ENCODE results near the gene ANKRD24.
"Not testable (repeated sequence)": the region's sequence is repeated elsewhere in the genome, so short reads cannot be mapped to it uniquely, and the experiment has no call there.

The ANKRD24 gene

DNA sequence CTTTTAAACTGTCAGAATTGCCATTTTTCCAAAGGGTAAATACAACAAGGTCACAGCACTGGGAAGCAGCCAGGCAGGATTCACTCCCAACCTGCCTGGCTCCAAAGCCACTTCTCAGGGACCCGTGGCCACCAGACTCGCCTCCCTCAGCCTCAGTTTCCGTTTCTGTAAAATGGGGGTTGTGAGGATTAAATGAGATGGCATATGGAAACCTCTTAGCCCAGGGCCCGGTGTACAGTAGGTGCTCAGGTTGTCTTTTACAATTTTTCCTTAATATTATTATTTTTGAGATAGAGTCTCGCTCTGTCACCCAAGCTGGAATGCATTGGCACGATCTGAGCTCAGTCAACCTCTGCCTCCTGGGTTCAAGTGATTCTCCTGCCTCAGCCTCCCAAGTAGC, 74.5 kb downstream of the ANKRD24 start:
- H3K4me1 Mint-ChIP-seq (ENCODE audit: low read depth), result peaks cover 2% of the 10 kb centered on the region
- peaks cover 13% of the 10 kb centered on the region for H3K36me3 Mint-ChIP-seq
- no peaks in the 10 kb centered on the region for H3K27me3 Mint-ChIP-seq
- no peaks in the 10 kb centered on the region for H3K9me3 Mint-ChIP-seq (ENCODE audit: low read depth)
- H3K4me3 Mint-ChIP-seq, result no peak overlapping the region
- H3K27ac Mint-ChIP-seq, result no peak overlapping the region

DNA sequence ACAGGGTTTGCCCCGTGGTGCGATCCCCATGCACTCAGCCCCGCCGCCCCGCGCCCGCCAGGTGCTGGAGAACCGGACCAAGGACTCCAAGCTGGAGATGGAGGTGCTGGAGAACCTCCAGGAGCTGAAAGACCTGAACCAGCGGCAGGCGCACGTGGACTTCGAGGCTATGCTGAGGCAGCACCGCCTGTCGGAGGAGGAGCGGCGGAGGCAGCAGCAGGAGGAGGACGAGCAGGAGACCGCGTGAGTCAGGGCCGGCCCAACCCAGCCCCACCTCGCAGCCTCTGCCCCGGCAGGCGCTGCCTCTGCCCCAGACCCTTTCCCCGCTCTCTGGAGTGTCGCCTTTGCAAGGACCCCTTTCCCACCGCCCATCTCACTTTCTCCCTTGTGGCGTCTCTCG, 75.7 kb downstream of the ANKRD24 start:
- Mint-ChIP-seq H3K36me3 (peaks cover 13% of the 10 kb centered on the region), H3K9me3 (ENCODE audit: low read depth) (no peaks in the 10 kb centered on the region), H3K4me3 (no peak overlapping the region), H3K27me3 (no peaks in the 10 kb centered on the region), H3K4me1 (ENCODE audit: low read depth) (peaks cover 2% of the 10 kb centered on the region), H3K27ac (no peak overlapping the region)

DNA sequence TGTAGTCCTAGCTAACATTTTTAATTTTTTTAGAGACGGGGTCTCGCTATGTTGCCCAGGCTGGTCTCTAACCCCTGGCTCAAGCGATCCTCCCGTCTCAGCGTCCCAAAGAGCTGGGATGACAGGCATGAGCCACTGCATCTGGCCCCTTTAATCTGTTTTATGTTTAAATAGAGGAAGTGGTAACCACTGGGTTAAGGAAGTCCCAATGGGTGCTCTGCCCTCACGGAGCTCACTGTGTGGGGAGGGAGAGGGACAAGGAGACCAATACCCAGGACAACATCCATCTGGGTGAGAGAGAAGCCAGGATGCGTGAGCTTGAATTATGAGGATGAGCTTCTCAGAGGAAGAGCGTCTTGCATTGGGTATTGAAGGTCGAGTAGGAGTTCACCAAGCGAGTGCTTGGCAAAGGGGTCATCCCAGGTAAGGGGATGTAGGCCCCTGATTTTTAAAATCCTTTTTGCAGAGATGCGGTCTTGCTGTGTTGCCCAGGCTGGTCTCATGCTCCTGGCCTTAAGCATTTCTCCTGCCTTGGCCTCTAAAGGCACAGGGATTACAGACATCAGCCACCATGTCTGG, 78.2 kb downstream of the ANKRD24 start:
- Mint-ChIP-seq H3K4me1 (ENCODE audit: low read depth) (peaks cover 13% of the 10 kb centered on the region), H3K9me3 (ENCODE audit: low read depth) (no peaks in the 10 kb centered on the region), H3K36me3 (peaks cover 8% of the 10 kb centered on the region), H3K27me3 (no peaks in the 10 kb centered on the region), H3K27ac (no peak overlapping the region), H3K4me3 (no peak overlapping the region)

DNA sequence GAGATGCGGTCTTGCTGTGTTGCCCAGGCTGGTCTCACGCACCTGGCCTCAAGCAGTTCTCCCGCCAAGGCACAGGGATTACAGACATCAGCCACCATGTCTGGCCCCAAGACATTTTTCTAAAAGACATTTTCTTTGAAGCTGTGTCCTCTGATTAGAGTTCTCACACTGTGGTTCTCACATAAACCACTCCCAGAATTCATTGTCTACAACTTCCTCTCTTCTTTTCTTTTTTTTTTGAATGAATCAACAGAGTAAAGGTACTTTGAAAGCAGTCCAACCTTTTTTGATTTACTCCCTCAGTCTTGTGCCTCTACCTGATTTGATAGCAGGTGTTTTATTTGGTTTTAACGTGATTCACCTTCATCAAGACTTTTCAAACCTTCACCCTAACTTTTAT, 82.3 kb downstream of the ANKRD24 start:
- peaks cover 22% of the 10 kb centered on the region for H3K4me1 Mint-ChIP-seq (ENCODE audit: low read depth)
- H3K36me3 Mint-ChIP-seq, result peaks cover 9% of the 10 kb centered on the region
- H3K27me3 Mint-ChIP-seq, result no peaks in the 10 kb centered on the region
- H3K9me3 Mint-ChIP-seq (ENCODE audit: low read depth), result no peaks in the 10 kb centered on the region
- peak overlapping the region; percentile 83 for H3K27ac Mint-ChIP-seq
- peak overlapping the region; percentile 13 for H3K4me3 Mint-ChIP-seq

DNA sequence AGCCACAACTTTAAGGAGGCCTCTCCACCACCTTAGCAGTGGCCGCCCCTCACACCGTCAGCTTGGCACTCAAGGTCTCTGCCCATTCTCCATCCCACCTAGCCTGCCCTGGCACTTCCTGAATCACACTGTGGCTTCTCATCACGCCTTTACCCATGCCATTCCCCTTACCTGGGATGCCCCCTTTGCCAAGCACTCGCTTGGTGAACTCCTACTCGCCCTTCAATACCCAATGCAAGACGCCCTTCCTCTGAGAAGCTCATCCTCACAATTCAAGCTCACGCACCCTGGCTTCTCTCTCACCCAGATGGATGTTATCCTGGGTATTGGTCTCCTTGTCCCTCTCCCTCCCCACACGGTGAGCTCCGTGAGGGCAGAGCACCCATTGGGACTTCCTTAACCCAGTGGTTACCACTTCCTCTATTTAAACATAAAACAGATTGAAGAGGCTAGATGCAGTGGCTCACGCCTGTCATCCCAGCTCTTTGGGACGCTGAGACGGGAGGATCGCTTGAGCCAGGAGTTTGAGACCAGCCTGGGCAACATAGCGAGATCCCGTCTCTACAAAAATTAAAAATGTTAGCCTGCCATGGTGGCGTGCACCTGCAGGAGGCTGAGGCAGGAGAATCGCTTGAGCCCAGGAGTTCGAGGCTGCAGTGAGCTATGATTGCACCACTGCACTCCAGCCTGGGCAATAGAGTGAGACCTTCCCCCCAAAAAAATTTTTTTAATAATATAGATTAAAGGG, 83.9 kb downstream of the ANKRD24 start:
- Mint-ChIP-seq H3K4me3 (no peak overlapping the region), H3K27me3 (no peaks in the 10 kb centered on the region), H3K27ac (peak overlapping the region; percentile 70), H3K4me1 (ENCODE audit: low read depth) (peaks cover 22% of the 10 kb centered on the region), H3K9me3 (ENCODE audit: low read depth) (no peaks in the 10 kb centered on the region), H3K36me3 (peaks cover 7% of the 10 kb centered on the region)

DNA sequence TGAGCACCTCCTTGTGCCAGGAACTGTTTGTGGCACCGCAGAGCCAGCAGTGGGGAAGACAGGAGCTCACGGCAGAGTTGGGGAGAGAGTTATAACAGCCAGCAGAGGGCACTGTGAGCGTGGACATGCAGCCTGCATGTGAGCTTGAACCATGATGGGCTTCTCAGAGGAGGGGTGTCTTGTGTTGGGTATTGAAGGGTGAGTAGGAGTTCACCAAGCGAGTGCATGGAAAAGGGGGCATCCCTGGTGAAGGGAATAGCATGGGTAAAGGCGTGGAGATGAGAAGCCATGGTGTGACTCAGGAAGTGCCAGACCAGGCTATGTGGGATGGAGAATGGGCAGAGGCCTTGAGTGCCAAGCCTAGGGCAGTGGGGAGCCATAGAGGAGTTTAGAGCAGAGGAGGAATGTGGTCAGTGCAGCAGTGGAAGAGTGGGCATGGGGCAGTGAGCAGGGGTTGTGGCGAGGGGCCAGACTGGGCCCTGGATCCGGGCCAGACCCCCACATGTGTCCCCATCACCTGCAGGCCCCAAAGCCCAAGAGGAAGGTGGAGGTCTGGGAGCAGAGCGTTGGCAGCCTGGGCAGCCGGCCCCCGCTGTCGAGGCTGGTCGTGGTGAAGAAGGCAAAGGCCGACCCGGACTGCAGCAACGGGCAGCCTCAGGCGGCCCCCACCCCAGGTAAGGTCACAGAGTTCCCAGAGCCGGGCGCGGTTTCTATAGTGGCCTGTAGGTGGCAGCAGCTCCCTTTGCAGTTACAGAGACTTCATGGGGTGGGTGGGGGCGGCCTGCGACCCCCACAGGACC, 84.8 kb downstream of the ANKRD24 start:
- H3K4me3 Mint-ChIP-seq, result no peak overlapping the region
- no peaks in the 10 kb centered on the region for H3K9me3 Mint-ChIP-seq (ENCODE audit: low read depth)
- no peaks in the 10 kb centered on the region for H3K27me3 Mint-ChIP-seq
- H3K27ac Mint-ChIP-seq, result peak overlapping the region; percentile 35
- H3K4me1 Mint-ChIP-seq (ENCODE audit: low read depth), result peaks cover 22% of the 10 kb centered on the region
- peaks cover 7% of the 10 kb centered on the region for H3K36me3 Mint-ChIP-seq

DNA sequence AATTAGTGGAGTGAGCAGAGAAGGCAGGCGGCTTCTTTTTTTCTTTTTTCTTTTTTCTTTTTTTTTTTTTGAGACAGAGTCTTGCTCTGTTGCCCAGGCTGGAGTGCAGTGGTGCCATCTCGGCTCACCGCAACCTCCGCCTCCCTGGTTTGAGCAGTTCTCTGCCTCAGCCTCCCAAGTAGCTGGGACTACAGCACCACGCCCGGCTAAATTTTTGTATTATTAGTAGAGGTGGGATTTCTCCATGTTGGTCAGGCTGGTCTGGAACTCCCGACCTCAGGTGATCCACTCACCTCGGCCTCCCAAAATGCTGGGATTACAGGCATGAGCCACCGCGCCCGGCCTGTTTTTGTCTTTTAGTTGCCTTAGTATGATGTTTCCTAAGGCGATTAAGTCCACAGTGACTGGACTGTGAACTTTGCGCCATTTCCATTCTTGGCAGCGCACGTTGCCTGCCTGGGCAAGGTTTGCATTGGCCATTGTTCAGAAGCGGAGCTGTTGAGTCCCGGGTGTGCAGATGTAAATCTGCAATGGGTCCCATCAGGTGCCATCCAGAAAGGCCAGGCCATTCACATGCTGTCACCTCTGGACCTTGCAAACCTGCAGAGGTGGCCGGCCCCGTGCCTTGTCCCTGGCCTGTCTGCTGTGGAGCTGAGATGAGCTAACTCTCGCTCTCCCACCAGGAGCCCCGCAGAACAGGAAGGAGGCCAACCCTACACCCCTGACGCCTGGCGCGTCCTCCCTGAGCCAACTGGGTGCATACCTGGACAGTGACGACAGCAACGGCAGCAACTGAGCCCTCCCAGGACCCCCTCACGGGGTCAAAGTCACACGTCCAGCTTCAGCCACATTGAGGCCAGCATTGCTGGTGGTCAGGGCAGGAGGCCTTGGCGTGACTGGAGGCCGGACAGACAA, 85.7 kb downstream of the ANKRD24 start:
- Mint-ChIP-seq H3K4me1 (ENCODE audit: low read depth) (peaks cover 22% of the 10 kb centered on the region), H3K36me3 (peaks cover 7% of the 10 kb centered on the region), H3K9me3 (ENCODE audit: low read depth) (no peaks in the 10 kb centered on the region), H3K4me3 (no peak overlapping the region), H3K27me3 (no peaks in the 10 kb centered on the region), H3K27ac (no peak overlapping the region)

DNA sequence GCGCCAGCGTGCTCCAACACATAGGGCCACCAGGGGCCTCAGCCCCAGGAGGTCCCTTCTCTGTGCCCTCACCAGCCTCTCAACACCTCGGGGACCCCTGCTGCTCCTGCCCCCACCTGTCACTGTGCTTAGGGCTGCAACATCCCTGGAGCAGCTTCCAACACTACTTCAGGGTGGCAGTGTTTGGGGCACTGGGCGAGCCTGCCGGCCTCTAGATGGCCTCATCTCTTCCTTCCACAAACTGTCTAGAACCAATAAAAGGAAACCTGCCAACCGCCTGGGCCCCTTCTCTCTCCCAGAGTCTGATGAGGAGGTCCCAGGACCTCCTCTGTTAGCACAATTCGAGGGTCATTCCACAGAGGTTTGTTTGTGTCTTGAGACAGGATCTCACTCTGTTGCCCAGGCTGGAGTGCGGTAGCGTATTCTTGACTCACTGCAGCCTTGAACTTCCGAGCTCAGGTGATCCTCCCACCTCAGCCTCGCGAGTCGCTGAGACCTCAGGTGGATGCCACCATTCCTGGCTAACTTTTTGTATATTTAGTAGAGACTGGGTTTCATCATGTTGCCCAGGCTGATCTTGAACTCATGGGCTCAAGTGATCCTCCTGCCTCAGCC, 86.4 kb downstream of the ANKRD24 start:
- Mint-ChIP-seq H3K4me3 (no peak overlapping the region), H3K27me3 (no peaks in the 10 kb centered on the region), H3K4me1 (ENCODE audit: low read depth) (peaks cover 19% of the 10 kb centered on the region), H3K9me3 (ENCODE audit: low read depth) (no peaks in the 10 kb centered on the region), H3K27ac (no peak overlapping the region), H3K36me3 (peaks cover 7% of the 10 kb centered on the region)

DNA sequence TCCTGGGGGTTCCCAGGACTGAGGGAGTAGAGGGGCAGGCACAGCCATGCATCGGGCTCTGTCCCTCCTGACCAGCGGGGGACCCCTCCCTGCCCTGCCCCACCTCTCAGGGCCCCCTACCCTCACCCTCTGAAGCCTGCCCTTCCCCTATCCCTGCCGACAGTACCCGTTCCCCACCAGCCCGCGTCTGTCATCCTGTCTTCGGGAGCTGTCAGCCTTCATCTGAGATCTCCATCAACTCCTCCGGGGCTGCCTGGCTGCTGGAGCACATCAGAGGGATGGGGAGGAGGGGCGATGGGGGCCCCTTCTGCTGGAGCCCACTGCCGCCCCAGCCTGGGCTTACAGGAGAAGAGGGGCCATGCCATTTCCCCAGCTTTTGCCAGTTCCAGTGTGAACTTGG, 90.4 kb downstream of the ANKRD24 start:
- Mint-ChIP-seq H3K4me3 (no peak overlapping the region), H3K4me1 (ENCODE audit: low read depth) (peaks cover 2% of the 10 kb centered on the region), H3K36me3 (no peaks in the 10 kb centered on the region), H3K27me3 (no peaks in the 10 kb centered on the region), H3K27ac (no peak overlapping the region), H3K9me3 (ENCODE audit: low read depth) (no peaks in the 10 kb centered on the region)

DNA sequence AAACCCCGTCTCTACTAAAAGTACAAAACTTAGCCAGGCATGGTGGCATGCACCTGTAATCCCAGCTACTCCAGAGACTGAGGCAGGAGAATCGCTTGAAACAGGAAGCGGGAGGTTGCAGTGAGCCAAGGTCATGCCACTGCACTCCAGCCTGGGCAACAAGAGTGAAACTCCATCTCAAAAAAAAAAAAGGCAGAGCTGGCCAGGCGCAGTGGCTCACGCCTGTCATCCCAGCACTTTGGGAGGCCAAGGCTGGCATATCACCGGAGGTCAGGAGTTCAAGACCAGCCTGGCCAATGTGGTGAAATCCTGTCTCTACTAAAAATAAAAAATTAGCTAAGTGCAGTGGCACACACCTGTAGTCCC, 91.8 kb downstream of the ANKRD24 start:
- not testable (repeated sequence) for H3K27me3 Mint-ChIP-seq; H3K9me3 Mint-ChIP-seq (ENCODE audit: low read depth); H3K4me1 Mint-ChIP-seq (ENCODE audit: low read depth); H3K4me3 Mint-ChIP-seq; H3K27ac Mint-ChIP-seq; H3K36me3 Mint-ChIP-seq
